Heart left ventricle (tissue), 13 donors: ENCODE measurements around the gene SBNO1.

Experiments
- POLR2A ChIP-seq, 2 donors: fragments of 450-650 bp; IDR thresholded peaks; one replicate each; pipeline ENCODE4 v1.6.1; 2017; ENCODE audit warnings: antibody characterized with exemption in 2 of 2, mild to moderate bottlenecking in 2 of 2, moderate library complexity in 2 of 2
- TF ChIP-seq, protein P1 (sequence below), 12 donors: fragments of 200-600 bp; sonication (generic) in 4 of 12; IDR thresholded peaks; one replicate each; pipeline versions ENCODE4 v1.5.0 to v1.8.0; 2018 to 2022; ENCODE audit warnings: antibody characterized with exemption in 12 of 12, mild to moderate bottlenecking in 5 of 12
- donor health status: ischemic (EF 13 %, LVEDD 7.1; RV severe dilation, severe dysfunction).
- donor health status: DM: no; HTN: yes; CAD: no.
- donor health status: DM: no; HTN: no; CAD: no.
- donor health status: ischemic (EF 25% LVEDD 6.9; RV normal size, moderate dysfunction).
- donor health status: ischemic (EF 25% LVEDD 5.7; RV mildly dilated, moderate dysfunction).
- donor health status: ischemic (EF 35%, LVEDD 5.7; RV mildly dilated, moderate dysfunction).
- donor health status: nonischemic (EF 11% LVEDD 7.7; RV severe dilation, severe dysfunction).
- donor health status: DM: yes; HTN: yes; CAD: no.
- donor health status: PGD.
- donor health status: ischemic (EF 29% LVEDD 5.4; RV normal size, mild dysfunction).
- donor health status: nonischemic (EF 23%, LVEDD 6.1; RV moderate dilation, normal function).

DNA sequence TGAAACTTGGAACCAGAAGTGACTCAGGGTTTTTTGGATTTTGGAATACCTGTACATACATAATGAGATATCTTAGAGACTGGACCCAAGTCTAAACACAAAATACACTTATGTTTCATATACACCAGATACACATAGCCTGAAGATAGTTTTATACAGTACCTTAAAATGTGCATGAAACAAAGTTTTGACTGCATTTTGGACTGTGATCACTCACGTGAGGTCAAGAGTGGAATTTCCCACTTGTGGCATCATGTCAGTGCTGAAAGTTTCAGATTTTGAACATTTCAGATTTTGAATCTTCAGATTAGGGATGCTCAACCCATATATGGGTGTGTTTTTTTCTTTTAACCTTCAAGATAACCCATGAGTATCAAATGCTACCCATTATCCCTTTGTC lies 6.6 kb downstream of the SBNO1 start:
- TF ChIP-seq, protein P1, sequence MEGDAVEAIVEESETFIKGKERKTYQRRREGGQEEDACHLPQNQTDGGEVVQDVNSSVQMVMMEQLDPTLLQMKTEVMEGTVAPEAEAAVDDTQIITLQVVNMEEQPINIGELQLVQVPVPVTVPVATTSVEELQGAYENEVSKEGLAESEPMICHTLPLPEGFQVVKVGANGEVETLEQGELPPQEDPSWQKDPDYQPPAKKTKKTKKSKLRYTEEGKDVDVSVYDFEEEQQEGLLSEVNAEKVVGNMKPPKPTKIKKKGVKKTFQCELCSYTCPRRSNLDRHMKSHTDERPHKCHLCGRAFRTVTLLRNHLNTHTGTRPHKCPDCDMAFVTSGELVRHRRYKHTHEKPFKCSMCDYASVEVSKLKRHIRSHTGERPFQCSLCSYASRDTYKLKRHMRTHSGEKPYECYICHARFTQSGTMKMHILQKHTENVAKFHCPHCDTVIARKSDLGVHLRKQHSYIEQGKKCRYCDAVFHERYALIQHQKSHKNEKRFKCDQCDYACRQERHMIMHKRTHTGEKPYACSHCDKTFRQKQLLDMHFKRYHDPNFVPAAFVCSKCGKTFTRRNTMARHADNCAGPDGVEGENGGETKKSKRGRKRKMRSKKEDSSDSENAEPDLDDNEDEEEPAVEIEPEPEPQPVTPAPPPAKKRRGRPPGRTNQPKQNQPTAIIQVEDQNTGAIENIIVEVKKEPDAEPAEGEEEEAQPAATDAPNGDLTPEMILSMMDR (IDR thresholded peaks at IDR 0.05), result no peak
- TF ChIP-seq POLR2A (IDR thresholded peaks at IDR 0.05), result no peak
